Measurements from ENCODE around the gene DRAM1. TPM values are rescaled to one million over a fixed set of nuclear protein-coding genes. Genes with fewer than 3 reads are reported as not detected.

Gene DRAM1
- total RNA-seq, 1 experiment from 2014 or later, result 6.5 TPM

DNA sequence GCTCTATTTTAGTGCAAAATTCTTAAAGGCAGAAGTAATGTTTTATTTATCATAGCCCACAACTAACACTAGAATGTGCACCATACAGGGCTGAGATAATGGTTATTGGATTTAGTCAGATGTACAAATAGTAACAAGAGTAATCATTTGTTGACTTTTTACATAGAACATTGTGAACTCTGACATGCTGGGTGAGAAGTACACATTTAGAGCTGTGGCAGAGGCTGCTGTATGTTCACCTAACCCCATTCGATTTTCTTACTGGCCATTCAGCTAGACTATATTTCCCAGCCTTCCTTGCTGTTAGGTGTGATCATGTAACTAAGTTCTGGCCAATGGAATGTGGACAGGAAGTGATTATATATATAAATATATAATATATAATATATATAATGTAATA lies 89.1 kb downstream of the DRAM1 start:
- H2BK20ac ChIP-seq (ENCODE audit: low read depth, low read length, poor library complexity, severe bottlenecking), result no peak overlapping the region
- H2BK15ac ChIP-seq (ENCODE audit: low read depth, low read length), result no peak overlapping the region
- no peaks in the 10 kb centered on the region for H3K23me2 ChIP-seq (ENCODE audit: insufficient read length, low read depth, low read length, poor library complexity, severe bottlenecking)
- Mint-ChIP-seq H3K27ac (no peak overlapping the region), H3K27me3 (ENCODE audit: low read depth) (no peaks in the 10 kb centered on the region; the same call in 1 of the 2 replicates), H3K36me3 (ENCODE audit: insufficient read depth in 1 of 3, low read depth in 3 of 3) (no peaks in the 10 kb centered on the region), H3K9me3 (no peaks in the 10 kb centered on the region), H3K4me1 (no peaks in the 10 kb centered on the region), H3K4me3 (no peak overlapping the region)
- H3K27me3 ChIP-seq (ENCODE audit: insufficient read depth, low read length), result no peaks in the 10 kb centered on the region
- no peak overlapping the region for H3K9ac ChIP-seq (ENCODE audit: extremely low read depth, insufficient read length, low read length)
- no peak overlapping the region for H3T11ph ChIP-seq (ENCODE audit: low read length)
- no peak overlapping the region for H3K4ac ChIP-seq (ENCODE audit: low read depth, low read length)
- H2AFZ ChIP-seq (ENCODE audit: low read length), result no peak overlapping the region
- H2BK12ac ChIP-seq (ENCODE audit: insufficient read length, low read depth, low read length), result no peak overlapping the region
- no peaks in the 10 kb centered on the region for H3K79me1 ChIP-seq (ENCODE audit: insufficient read depth, low read depth, low read length, poor library complexity, severe bottlenecking)
- H3K18ac ChIP-seq (ENCODE audit: insufficient read length, low read depth, low read length), result no peak overlapping the region
- no peak overlapping the region for H4K5ac ChIP-seq (ENCODE audit: insufficient read length, low read depth, low read length)
- no peak overlapping the region for H2BK5ac ChIP-seq (ENCODE audit: insufficient read length, low read length)
- H3K79me2 ChIP-seq (ENCODE audit: insufficient read depth, low read length), result no peaks in the 10 kb centered on the region
- WGBS (ENCODE audit: extremely low coverage, insufficient read length, low lambda C conversion rate), result no CpG with 5 or more reads among the region's 1 CpG
- H2BK120ac ChIP-seq (ENCODE audit: low read depth, low read length, poor library complexity, severe bottlenecking), result no peak overlapping the region
- TF ChIP-seq, protein P1, sequence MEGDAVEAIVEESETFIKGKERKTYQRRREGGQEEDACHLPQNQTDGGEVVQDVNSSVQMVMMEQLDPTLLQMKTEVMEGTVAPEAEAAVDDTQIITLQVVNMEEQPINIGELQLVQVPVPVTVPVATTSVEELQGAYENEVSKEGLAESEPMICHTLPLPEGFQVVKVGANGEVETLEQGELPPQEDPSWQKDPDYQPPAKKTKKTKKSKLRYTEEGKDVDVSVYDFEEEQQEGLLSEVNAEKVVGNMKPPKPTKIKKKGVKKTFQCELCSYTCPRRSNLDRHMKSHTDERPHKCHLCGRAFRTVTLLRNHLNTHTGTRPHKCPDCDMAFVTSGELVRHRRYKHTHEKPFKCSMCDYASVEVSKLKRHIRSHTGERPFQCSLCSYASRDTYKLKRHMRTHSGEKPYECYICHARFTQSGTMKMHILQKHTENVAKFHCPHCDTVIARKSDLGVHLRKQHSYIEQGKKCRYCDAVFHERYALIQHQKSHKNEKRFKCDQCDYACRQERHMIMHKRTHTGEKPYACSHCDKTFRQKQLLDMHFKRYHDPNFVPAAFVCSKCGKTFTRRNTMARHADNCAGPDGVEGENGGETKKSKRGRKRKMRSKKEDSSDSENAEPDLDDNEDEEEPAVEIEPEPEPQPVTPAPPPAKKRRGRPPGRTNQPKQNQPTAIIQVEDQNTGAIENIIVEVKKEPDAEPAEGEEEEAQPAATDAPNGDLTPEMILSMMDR (conservative IDR thresholded peaks at IDR 0.05), result no peak
- DNase-seq, result no peak
- H3K56ac ChIP-seq (ENCODE audit: insufficient read length, low read depth, low read length), result no peak overlapping the region
- no peak overlapping the region for H4K91ac ChIP-seq (ENCODE audit: insufficient read length, low read depth, low read length)
- H3K27ac ChIP-seq (ENCODE audit: insufficient read length, low read depth, low read length), result no peak overlapping the region
- no peak overlapping the region for H3K23ac ChIP-seq (ENCODE audit: insufficient read length, low read depth, low read length)
- H3K9me3 ChIP-seq (ENCODE audit: control insufficient read depth, low read depth, low read length), result no peaks in the 10 kb centered on the region
- no peaks in the 10 kb centered on the region for H4K20me1 ChIP-seq (ENCODE audit: control insufficient read depth, insufficient read depth, insufficient read length)
- no peak overlapping the region for H3K14ac ChIP-seq (ENCODE audit: insufficient read depth, low read length)
- H4K8ac ChIP-seq (replicated peaks; ENCODE audit: insufficient read length, low read depth, low read length), result no peak overlapping the region
- H3K4me1 ChIP-seq (ENCODE audit: insufficient read depth, low read length), result no peaks in the 10 kb centered on the region
- no peak overlapping the region for H2AK5ac ChIP-seq (ENCODE audit: insufficient read length, low read length)
- H3K4me2 ChIP-seq (ENCODE audit: insufficient read depth, insufficient read length, low read length), result no peak overlapping the region
